K562 (cell line): ENCODE results near the gene LDAH. TPM values are rescaled to one million over a fixed set of nuclear protein-coding genes. Genes with fewer than 3 reads are reported as not detected.

ENCODE experiments used
- ATF1 ChIP-seq, 2 experiments: fragments of 450-650 bp in 1 of 2; IDR thresholded peaks; 2 replicates each; pipeline ENCODE4 v1.6.1; 2016; ENCODE audit warnings: missing compliant biosample characterization in 1 of 2, missing genetic modification characterization in 1 of 2
- CSDE1 ChIP-seq, 2 experiments: fragments of 450-650 bp; IDR thresholded peaks; 2 replicates each; pipeline ENCODE4 v1.6.1; 2016; ENCODE audit warnings: mild to moderate bottlenecking in 1 of 2
- DIDO1 ChIP-seq: fragments of 450-650 bp; IDR thresholded peaks from 2 replicates; pipeline ENCODE4 v1.6.1; 2016; ENCODE audit warnings: low read depth, missing biosample characterization, missing genetic modification characterization
- DPF2 ChIP-seq: fragments of 450-650 bp; IDR thresholded peaks from 2 replicates; pipeline ENCODE4 v1.6.1; 2016
- ETV5 ChIP-seq: sonication (generic); formaldehyde crosslinking; IDR thresholded peaks from 2 replicates; pipeline ENCODE4 v1.4.0; 2020; ENCODE audit warnings: low read depth, mild to moderate bottlenecking, missing genetic modification reagents
- GTF2F1 ChIP-seq: IDR thresholded peaks from 2 replicates; pipeline ENCODE4 v1.6.1; 2011; ENCODE audit warnings: low read depth, low read length, improper control_type of control experiment
- LEF1 ChIP-seq: fragments of 450-650 bp; IDR thresholded peaks from 2 replicates; pipeline ENCODE4 v1.6.1; 2016; ENCODE audit warnings: mild to moderate bottlenecking
- MTA1 ChIP-seq: fragments of 450-650 bp; IDR thresholded peaks from 2 replicates; pipeline ENCODE4 v1.6.1; 2017; ENCODE audit warnings: borderline replicate concordance
- NR2C2 ChIP-seq, 2 experiments: fragments of 200-800 bp in 1 of 2; sonication (Bioruptor generic) in 1 of 2; sonication (generic) in 1 of 2; formaldehyde crosslinking in 1 of 2; IDR thresholded peaks; 2 replicates each; pipeline versions ENCODE4 v1.6.1 to v1.8.0; 2016 to 2022; ENCODE audit warnings: mild to moderate bottlenecking in 1 of 2, missing compliant biosample characterization in 1 of 2, missing genetic modification characterization in 1 of 2, missing genetic modification reagents in 1 of 2
- PHF8 ChIP-seq: fragments of 200-600 bp; sonication (generic); IDR thresholded peaks from 2 replicates; pipeline ENCODE4 v1.6.1; 2012; ENCODE audit warnings: mixed run types, mild to moderate bottlenecking, inconsistent platforms, low read length, moderate library complexity, borderline replicate concordance
- RBFOX2 ChIP-seq: fragments of 200-400 bp; formaldehyde crosslinking; IDR thresholded peaks from 2 replicates; pipeline ENCODE4 v1.6.1; 2017; ENCODE audit warnings: low read depth, mild to moderate bottlenecking, low read length, moderate library complexity
- SMAD1 ChIP-seq: fragments of 150-350 bp; IDR thresholded peaks from 2 replicates; pipeline ENCODE4 v1.6.1; 2014; ENCODE audit warnings: low read length, low read depth; ENCODE audit not compliant: partially characterized antibody
- SOX6 ChIP-seq: fragments of 450-650 bp; IDR thresholded peaks from 2 replicates; pipeline ENCODE4 v1.6.1; 2014; ENCODE audit warnings: mild to moderate bottlenecking
- TAF1 ChIP-seq: IDR thresholded peaks from 2 replicates; pipeline ENCODE4 v1.6.1; 2011; ENCODE audit warnings: mild to moderate bottlenecking, low read length, moderate library complexity; ENCODE audit not compliant: insufficient read depth, control insufficient read depth, severe bottlenecking; ENCODE audit errors: extremely low read depth
- TBP ChIP-seq: optimal IDR thresholded peaks from 2 replicates; pipeline ENCODE3; 2011; ENCODE audit warnings: low read depth, low read length, improper control_type of control experiment
- ZBTB7A ChIP-seq: IDR thresholded peaks from 2 replicates; pipeline ENCODE4 v1.6.1; 2011; ENCODE audit warnings: low read depth, mild to moderate bottlenecking, low read length, moderate library complexity, borderline replicate concordance; ENCODE audit not compliant: control insufficient read depth
- ZNF175 ChIP-seq: fragments of 200-800 bp; sonication (Bioruptor generic); IDR thresholded peaks from 2 replicates; pipeline ENCODE4 v1.6.1; 2016; ENCODE audit warnings: low read depth, mild to moderate bottlenecking, missing genetic modification characterization, missing compliant biosample characterization
- polyA plus RNA-seq, 8 experiments: library from polyadenylated mRNA; depleted of rRNA in 4 of 8; stranded (reverse) in 5 of 8; unstranded in 3 of 8; fragments of >200 nt; fragmentation: Nextera tagmentation in 2 of 8; fragmentation: Illumina TruSeq in 1 of 8; extraction: Ambion mirVana in 2 of 8; extraction: Trizol in 1 of 8; gene quantifications; 2 replicates each; pipeline versions ENCODE4 v1.2.1 to v1.2.3, GENCODE V29; 2011 to 2014; ENCODE audit warnings: inconsistent platforms in 1 of 8, missing spikeins in 1 of 8
- total RNA-seq, 7 experiments: library from RNA; depleted of rRNA in 6 of 7; stranded (reverse); fragments of >200 nt in 6 of 7; fragmentation: Illumina TruSeq in 2 of 7; extraction: Trizol in 2 of 7; gene quantifications; 2 replicates each; pipeline versions ENCODE4 v1.2.1 to v1.2.3, GENCODE V29; 2011 to 2021; ENCODE audit warnings: low replicate concordance in 1 of 7
- TF ChIP-seq, protein P1 (sequence below): fragments of 450-650 bp; conservative IDR thresholded peaks from 2 replicates; pipeline ENCODE4 v1.6.1; 2016; ENCODE audit warnings: missing genetic modification characterization, low read depth, mild to moderate bottlenecking, missing compliant biosample characterization, moderate library complexity
- TF ChIP-seq, protein P2 (sequence below): sonication (generic); formaldehyde crosslinking; IDR thresholded peaks from 2 replicates; pipeline ENCODE4 v1.8.1; 2023; ENCODE audit warnings: mild to moderate bottlenecking, missing genetic modification reagents, moderate library complexity
- TF ChIP-seq, protein P3 (sequence below): sonication (generic); formaldehyde crosslinking; IDR thresholded peaks from 2 replicates; pipeline ENCODE4 v1.8.0; 2022; ENCODE audit warnings: missing genetic modification reagents, mild to moderate bottlenecking, borderline replicate concordance
- TF ChIP-seq, protein P4 (sequence below), 2 experiments: fragments of 450-650 bp; IDR thresholded peaks; 2 replicates each; pipeline ENCODE4 v1.6.1; 2016

LDAH gene
- total and polyA plus RNA-seq, 9 of the 15 experiments (the other 6 are each of a cell fraction or from before 2014, with no cell fraction given): 22.3 to 60.1 (median 40.0) TPM

DNA sequence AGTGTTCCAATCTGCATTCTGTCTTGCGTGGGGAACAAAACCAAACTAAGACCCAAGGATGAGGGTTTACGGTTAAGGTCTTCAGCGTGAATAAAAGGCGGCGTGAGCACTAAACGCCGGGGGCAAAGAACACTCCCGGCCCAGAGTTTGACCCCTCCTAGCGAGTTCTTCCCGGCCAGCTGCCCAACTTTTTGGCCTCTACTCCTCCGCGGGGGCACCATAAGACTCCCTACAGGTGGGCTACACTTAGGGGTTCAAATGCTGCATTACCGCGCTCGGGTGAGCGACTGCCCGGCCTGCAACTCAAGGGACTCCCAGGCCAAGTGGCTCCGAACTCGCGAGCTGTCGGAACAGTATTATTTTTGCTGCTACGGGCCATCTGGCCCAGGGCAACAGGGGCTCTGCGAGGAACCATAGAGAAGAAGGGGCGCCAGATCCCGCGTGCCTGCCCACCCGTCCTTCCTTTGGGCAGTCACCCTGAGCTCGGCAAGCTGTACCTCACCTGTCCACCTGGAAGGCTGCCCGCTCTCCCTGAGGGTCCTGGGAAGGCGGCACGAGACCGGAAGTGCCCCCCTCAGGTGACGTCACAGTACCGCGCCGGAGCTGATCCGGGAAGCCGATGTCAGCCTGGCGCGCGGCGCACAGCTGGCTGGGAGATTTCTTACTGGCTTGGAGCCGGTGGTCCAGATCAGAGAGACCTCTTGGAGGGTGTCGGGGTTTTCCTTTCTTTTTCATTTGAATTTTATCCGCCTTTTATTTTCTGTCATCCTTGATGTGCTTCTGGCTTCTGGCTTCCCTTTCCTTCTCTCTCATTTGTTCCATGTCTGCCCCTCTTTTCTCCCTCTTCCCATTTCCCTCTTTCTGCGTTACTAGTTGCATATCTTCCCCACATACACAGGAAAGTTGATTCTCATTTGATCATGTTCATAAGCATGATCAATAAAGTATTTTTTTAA is at the start of gene LDAH (continued):
- TF ChIP-seq PHF8 (peak; percentile 90), GTF2F1 (no peak), ETV5 (CRISPR knock-in tag) (peak; percentile 98), RBFOX2 (peak; percentile 85), TBP (peak; percentile 67), CSDE1 (IDR thresholded peaks at IDR 0.05) (peak in 1 of 2 experiments; percentile 87; a peak in 2 of 4 replicates), LEF1 (peak; percentile 83; the same call in 1 of the 2 replicates), DPF2 (peak; percentile 48; the same call in 1 of the 2 replicates), SMAD1 (peak; percentile 79), NR2C2 (CRISPR knock-in tag; IDR thresholded peaks at IDR 0.05) (peak; percentile 51; the same call in 1 of the 2 replicates), NR2C2 (tag; IDR thresholded peaks at IDR 0.05) (peak; percentile 83), DIDO1 (tag) (peak; percentile 98), ZNF175 (CRISPR knock-in tag) (peak; percentile 62; the same call in 1 of the 2 replicates), ZBTB7A (peak; percentile 85; the same call in 1 of the 2 replicates), TAF1 (peak; percentile 92), ATF1 (CRISPR knock-in tag; IDR thresholded peaks at IDR 0.05) (peak; percentile 94), ATF1 (tag; IDR thresholded peaks at IDR 0.05) (peak; percentile 100), MTA1 (peak; percentile 99), SOX6 (peak; percentile 55; the same call in 1 of the 2 replicates)
- TF ChIP-seq, protein P1, sequence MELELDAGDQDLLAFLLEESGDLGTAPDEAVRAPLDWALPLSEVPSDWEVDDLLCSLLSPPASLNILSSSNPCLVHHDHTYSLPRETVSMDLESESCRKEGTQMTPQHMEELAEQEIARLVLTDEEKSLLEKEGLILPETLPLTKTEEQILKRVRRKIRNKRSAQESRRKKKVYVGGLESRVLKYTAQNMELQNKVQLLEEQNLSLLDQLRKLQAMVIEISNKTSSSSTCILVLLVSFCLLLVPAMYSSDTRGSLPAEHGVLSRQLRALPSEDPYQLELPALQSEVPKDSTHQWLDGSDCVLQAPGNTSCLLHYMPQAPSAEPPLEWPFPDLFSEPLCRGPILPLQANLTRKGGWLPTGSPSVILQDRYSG (tag): peak; percentile 82
- TF ChIP-seq, protein P2, sequence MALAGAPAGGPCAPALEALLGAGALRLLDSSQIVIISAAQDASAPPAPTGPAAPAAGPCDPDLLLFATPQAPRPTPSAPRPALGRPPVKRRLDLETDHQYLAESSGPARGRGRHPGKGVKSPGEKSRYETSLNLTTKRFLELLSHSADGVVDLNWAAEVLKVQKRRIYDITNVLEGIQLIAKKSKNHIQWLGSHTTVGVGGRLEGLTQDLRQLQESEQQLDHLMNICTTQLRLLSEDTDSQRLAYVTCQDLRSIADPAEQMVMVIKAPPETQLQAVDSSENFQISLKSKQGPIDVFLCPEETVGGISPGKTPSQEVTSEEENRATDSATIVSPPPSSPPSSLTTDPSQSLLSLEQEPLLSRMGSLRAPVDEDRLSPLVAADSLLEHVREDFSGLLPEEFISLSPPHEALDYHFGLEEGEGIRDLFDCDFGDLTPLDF: no peak; the same call in 1 of the 2 replicates
- TF ChIP-seq, protein P3, sequence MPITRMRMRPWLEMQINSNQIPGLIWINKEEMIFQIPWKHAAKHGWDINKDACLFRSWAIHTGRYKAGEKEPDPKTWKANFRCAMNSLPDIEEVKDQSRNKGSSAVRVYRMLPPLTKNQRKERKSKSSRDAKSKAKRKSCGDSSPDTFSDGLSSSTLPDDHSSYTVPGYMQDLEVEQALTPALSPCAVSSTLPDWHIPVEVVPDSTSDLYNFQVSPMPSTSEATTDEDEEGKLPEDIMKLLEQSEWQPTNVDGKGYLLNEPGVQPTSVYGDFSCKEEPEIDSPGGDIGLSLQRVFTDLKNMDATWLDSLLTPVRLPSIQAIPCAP (CRISPR knock-in tag): 0 out of 2 replicates have a peak, but pooled peaks have one; percentile 57
- TF ChIP-seq, protein P4, sequence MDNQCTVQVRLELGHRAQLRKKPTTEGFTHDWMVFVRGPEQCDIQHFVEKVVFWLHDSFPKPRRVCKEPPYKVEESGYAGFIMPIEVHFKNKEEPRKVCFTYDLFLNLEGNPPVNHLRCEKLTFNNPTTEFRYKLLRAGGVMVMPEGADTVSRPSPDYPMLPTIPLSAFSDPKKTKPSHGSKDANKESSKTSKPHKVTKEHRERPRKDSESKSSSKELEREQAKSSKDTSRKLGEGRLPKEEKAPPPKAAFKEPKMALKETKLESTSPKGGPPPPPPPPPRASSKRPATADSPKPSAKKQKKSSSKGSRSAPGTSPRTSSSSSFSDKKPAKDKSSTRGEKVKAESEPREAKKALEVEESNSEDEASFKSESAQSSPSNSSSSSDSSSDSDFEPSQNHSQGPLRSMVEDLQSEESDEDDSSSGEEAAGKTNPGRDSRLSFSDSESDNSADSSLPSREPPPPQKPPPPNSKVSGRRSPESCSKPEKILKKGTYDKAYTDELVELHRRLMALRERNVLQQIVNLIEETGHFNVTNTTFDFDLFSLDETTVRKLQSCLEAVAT (IDR thresholded peaks at IDR 0.05): peak in 1 of 2 experiments; percentile 41; a peak in 2 of 4 replicates
